Astrocyte of the cerebellum (primary cell): Measurements from ENCODE around the gene C1RL.

ENCODE experiments used
- DNase-seq: peaks from one replicate; pipeline ENCODE4 v3.0.0-alpha.2; 2011; ENCODE audit warnings: low read depth
- H3K4me3 ChIP-seq: 2 replicates; pipeline ENCODE4 v1.5.1; 2011; ENCODE audit warnings: mild to moderate bottlenecking, low read depth, low read length, moderate library complexity
- CTCF ChIP-seq: IDR thresholded peaks from 2 replicates; pipeline ENCODE4 v1.5.1; 2012; ENCODE audit warnings: low read length, low read depth, moderate library complexity, mild to moderate bottlenecking; ENCODE audit errors: missing control alignments
- in situ Hi-C: cut with HindIII; loops from 2 replicates; pipeline ENCODE4 v1.10.0; 2017; ENCODE audit warnings: low sequenced_read_pairs

The C1RL gene

GRCh38 chr12:7137908-7138307 is 28.9 kb upstream of the C1RL start:
- in situ Hi-C loops = no loop called here
- no peak overlapping the region for H3K4me3 ChIP-seq
- no peak for TF ChIP-seq CTCF
- DNase-seq = no peak

GRCh38 chr12:7136676-7137075 is 27.7 kb upstream of the C1RL start:
- in situ Hi-C loops = no loop called here

GRCh38 chr12:7136071-7136470 is 27.1 kb upstream of the C1RL start:
- in situ Hi-C loops = no loop called here
- no peak for TF ChIP-seq CTCF
- no peak for DNase-seq
- no peak overlapping the region for H3K4me3 ChIP-seq

More at GRCh38 chr12:7136676-7137075, 27.7 kb upstream of the C1RL start:
- no peak for DNase-seq
- no peak for TF ChIP-seq CTCF
- no peak overlapping the region for H3K4me3 ChIP-seq

- DNase-seq = no peak
- in situ Hi-C loops = no loop called here
- no peak for TF ChIP-seq CTCF
- H3K4me3 ChIP-seq = no peak overlapping the region
These were observed 25.6 kb upstream of the C1RL start for GRCh38 chr12:7134396-7135166.

- in situ Hi-C loops = no loop called here
- peak overlapping the region; percentile 73 for H3K4me3 ChIP-seq
- TF ChIP-seq CTCF = no peak
- no peak for DNase-seq
These were observed 22.5 kb upstream of the C1RL start for GRCh38 chr12:7131502-7131866.

GRCh38 chr12:7130701-7131501 is 21.9 kb upstream of the C1RL start:
- no peak for DNase-seq
- H3K4me3 ChIP-seq = peak overlapping the region; percentile 73
- TF ChIP-seq CTCF = no peak
- in situ Hi-C loops = no loop called here
